H1 (cell line): Measurements from ENCODE around the gene BRD8. TPM values are rescaled to one million over a fixed set of nuclear protein-coding genes. Genes with fewer than 3 reads are reported as not detected.

ENCODE experiments used
- CTCF ChIA-PET: fragments of 300-600 bp; sonication (Branson Sonifier 250); formaldehyde crosslinking; loops from one replicate; lab custom pipeline; 2021; ENCODE audit not compliant: partially characterized antibody; lab: Charles Lee
- POLR2A ChIA-PET: fragments of 300-600 bp; sonication (Branson Sonifier 250); formaldehyde crosslinking; loops from one replicate; lab custom pipeline; 2021; ENCODE audit warnings: inconsistent platforms; ENCODE audit not compliant: partially characterized antibody; lab: Charles Lee
- DNase-seq, 2 experiments: peaks; one replicate each; pipeline versions ENCODE4 v3.0.0 to v3.0.0-alpha.2; 2010 to 2022; ENCODE audit warnings: low spot score in 2 of 2, low read depth in 1 of 2, mixed read lengths in 1 of 2
- FAIRE-seq: peaks from 2 replicates; lab custom pipeline; 2011; peaks lifted over from hg19 to GRCh38; lab: Jason Lieb, UNC
- H2AFZ ChIP-seq: 2 replicates; pipeline ENCODE4 v1.8.1; 2012; ENCODE audit warnings: low read length, inconsistent platforms
- H2AK5ac ChIP-seq: 2 replicates; pipeline ENCODE4 v1.6.1; 2013; ENCODE audit warnings: low read depth, low read length
- H2BK120ac ChIP-seq: replicated peaks from 2 replicates; pipeline ENCODE3; 2013; ENCODE audit warnings: low read depth, low read length, inconsistent platforms
- H2BK12ac ChIP-seq: 2 replicates; pipeline ENCODE4 v1.6.1; 2013; ENCODE audit warnings: low read depth, low read length
- H2BK15ac ChIP-seq: 2 replicates; pipeline ENCODE4 v1.6.1; 2013; ENCODE audit warnings: low read length
- H2BK20ac ChIP-seq: 2 replicates; pipeline ENCODE4 v1.6.1; 2013; ENCODE audit warnings: low read length
- H2BK5ac ChIP-seq: 2 replicates; pipeline ENCODE4 v1.6.1; 2013; ENCODE audit warnings: low read depth, low read length
- H3K14ac ChIP-seq: 2 replicates; pipeline ENCODE4 v1.6.1; 2013; ENCODE audit warnings: inconsistent platforms; ENCODE audit not compliant: insufficient read length
- H3K18ac ChIP-seq: 2 replicates; pipeline ENCODE4 v1.6.1; 2013; ENCODE audit warnings: low read length; ENCODE audit errors: extremely low read depth
- H3K23ac ChIP-seq: 2 replicates; pipeline ENCODE4 v1.6.1; 2013; ENCODE audit warnings: inconsistent platforms; ENCODE audit not compliant: insufficient read length
- H3K23me2 ChIP-seq: 2 replicates; pipeline ENCODE4 v1.6.1; 2013; ENCODE audit warnings: low read depth, low read length
- H3K27ac ChIP-seq: 2 replicates; pipeline ENCODE4 v1.6.1; 2011; ENCODE audit warnings: low read depth, low read length, inconsistent platforms
- H3K27me3 ChIP-seq, 4 experiments: replicated peaks in 1 of 4; 1 replicate in 1 of 4; 2 replicates in 3 of 4; pipeline versions ENCODE4 v1.6.1 to v1.8.1; 2011 to 2013; ENCODE audit warnings: low read length in 3 of 4, mild to moderate bottlenecking in 3 of 4, inconsistent platforms in 2 of 4, mixed read lengths in 2 of 4, moderate library complexity in 1 of 4; ENCODE audit not compliant: control insufficient read depth in 3 of 4, insufficient read depth in 3 of 4; ENCODE audit errors: extremely low read depth in 1 of 4
- H3K36me3 ChIP-seq, 4 experiments: 2 replicates each; pipeline versions ENCODE4 v1.6.1 to v1.8.1; 2011 to 2013; ENCODE audit warnings: mild to moderate bottlenecking in 4 of 4, low read length in 3 of 4, moderate library complexity in 2 of 4, control low read depth in 1 of 4, inconsistent platforms in 1 of 4; ENCODE audit not compliant: insufficient read depth in 4 of 4, control insufficient read depth in 2 of 4
- H3K4ac ChIP-seq: replicated peaks from 2 replicates; pipeline ENCODE3; 2013; ENCODE audit warnings: low read length, low read depth, mixed read lengths, inconsistent platforms; ENCODE audit not compliant: insufficient read length
- H3K4me1 ChIP-seq, 4 experiments: replicated peaks in 1 of 4; 1 replicate in 1 of 4; 2 replicates in 3 of 4; pipeline versions ENCODE4 v1.6.1 to v1.8.1; 2011 to 2013; ENCODE audit warnings: low read length in 3 of 4, inconsistent platforms in 2 of 4, mixed read lengths in 1 of 4; ENCODE audit not compliant: insufficient read depth in 4 of 4, control insufficient read depth in 3 of 4
- H3K4me2 ChIP-seq, 2 experiments: 2 replicates each; pipeline versions ENCODE4 v1.6.1 to v1.8.1; 2011 to 2013; ENCODE audit warnings: low read depth in 2 of 2, low read length in 2 of 2, control low read depth in 1 of 2, inconsistent platforms in 1 of 2, mild to moderate bottlenecking in 1 of 2; ENCODE audit not compliant: insufficient read depth in 1 of 2
- H3K4me3 ChIP-seq, 4 experiments: fragments of 200-600, 300-600 bp in 1 of 4; sonication (generic), shearing (Covaris generic), sonication (Bioruptor Twin) in 1 of 4; 2 replicates each; pipeline versions ENCODE4 v1.5.1 to v1.8.1; 2011 to 2016; ENCODE audit warnings: low read length in 4 of 4, low read depth in 3 of 4, control low read depth in 2 of 4, inconsistent platforms in 2 of 4, mild to moderate bottlenecking in 2 of 4, mixed read lengths in 1 of 4, moderate library complexity in 1 of 4; ENCODE audit not compliant: insufficient read depth in 2 of 4; ENCODE audit errors: extremely low read depth in 1 of 4
- H3K56ac ChIP-seq: replicated peaks from 2 replicates; pipeline ENCODE3; 2013; ENCODE audit warnings: low read depth, mild to moderate bottlenecking, mixed read lengths, low read length, inconsistent platforms; ENCODE audit not compliant: insufficient read length
- H3K79me1 ChIP-seq: 2 replicates; pipeline ENCODE4 v1.6.1; 2013; ENCODE audit warnings: low read depth, low read length, control low read depth
- H3K79me2 ChIP-seq, 2 experiments: 2 replicates each; pipeline versions ENCODE4 v1.6.1 to v1.8.1; 2012 to 2013; ENCODE audit warnings: low read length in 2 of 2, mild to moderate bottlenecking in 2 of 2, inconsistent platforms in 1 of 2; ENCODE audit not compliant: insufficient read depth in 2 of 2, control insufficient read depth in 1 of 2
- H3K9ac ChIP-seq, 4 experiments: replicated peaks in 1 of 4; 1 replicate in 1 of 4; 2 replicates in 3 of 4; pipeline versions ENCODE4 v1.6.1 to v1.8.1; 2011 to 2013; ENCODE audit warnings: low read depth in 3 of 4, low read length in 3 of 4, control low read depth in 2 of 4, mild to moderate bottlenecking in 2 of 4, moderate library complexity in 2 of 4, inconsistent platforms in 1 of 4; ENCODE audit errors: extremely low read depth in 1 of 4
- H3K9me3 ChIP-seq, 2 experiments: 2 replicates each; pipeline versions ENCODE4 v1.6.1 to v1.8.1; 2012 to 2013; ENCODE audit warnings: mild to moderate bottlenecking in 2 of 2, moderate library complexity in 2 of 2, control low read depth in 1 of 2, inconsistent platforms in 1 of 2, low read depth in 1 of 2, low read length in 1 of 2, mixed read lengths in 1 of 2; ENCODE audit not compliant: insufficient read depth in 2 of 2
- H4K20me1 ChIP-seq, 2 experiments: replicated peaks in 1 of 2; 2 replicates each; pipeline versions ENCODE3 to v1.8.1; 2011 to 2013; ENCODE audit warnings: inconsistent platforms in 2 of 2, low read length in 2 of 2, mild to moderate bottlenecking in 1 of 2; ENCODE audit not compliant: insufficient read depth in 2 of 2, control insufficient read depth in 1 of 2
- H4K5ac ChIP-seq: 2 replicates; pipeline ENCODE4 v1.6.1; 2013; ENCODE audit warnings: low read length, low read depth, mixed read lengths, inconsistent platforms; ENCODE audit not compliant: insufficient read length
- H4K8ac ChIP-seq: 2 replicates; pipeline ENCODE4 v1.8.0; 2013; ENCODE audit warnings: mild to moderate bottlenecking, moderate library complexity, low read length, inconsistent platforms; ENCODE audit not compliant: insufficient read depth; ENCODE audit errors: extremely low read depth
- H4K91ac ChIP-seq: replicated peaks from 2 replicates; pipeline ENCODE3; 2013; ENCODE audit warnings: low read length, mixed read lengths, inconsistent platforms; ENCODE audit not compliant: insufficient read length
- ATF3 ChIP-seq: IDR thresholded peaks from 2 replicates; pipeline ENCODE4 v1.6.1; 2011; ENCODE audit warnings: low read depth, mild to moderate bottlenecking, low read length; ENCODE audit not compliant: insufficient read depth
- CEBPB ChIP-seq: IDR thresholded peaks from 2 replicates; pipeline ENCODE4 v1.6.1; 2012; ENCODE audit warnings: low read depth, low read length
- CHD1 ChIP-seq: IDR thresholded peaks from 2 replicates; pipeline ENCODE4 v1.6.1; 2012; ENCODE audit warnings: low read depth, low read length, improper control_type of control experiment
- CREB1 ChIP-seq: IDR thresholded peaks from 2 replicates; pipeline ENCODE4 v1.6.1; 2012; ENCODE audit warnings: inconsistent platforms
- EZH2 ChIP-seq: fragments of 200-600 bp; sonication (generic); IDR thresholded peaks from 2 replicates; pipeline ENCODE4 v1.7.1; 2012; ENCODE audit warnings: low read depth, mild to moderate bottlenecking, moderate library complexity, low read length, inconsistent platforms; ENCODE audit not compliant: severe bottlenecking
- HDAC6 ChIP-seq: IDR thresholded peaks from one replicate; pipeline ENCODE4 v1.7.1; 2012; ENCODE audit warnings: low read depth, mild to moderate bottlenecking, inconsistent platforms, low read length, moderate library complexity
- JUN ChIP-seq: IDR thresholded peaks from 2 replicates; pipeline ENCODE4 v1.6.1; 2011; ENCODE audit warnings: low read depth, mild to moderate bottlenecking, improper control_type of control experiment, low read length
- JUND ChIP-seq: IDR thresholded peaks from 2 replicates; pipeline ENCODE4 v1.6.1; 2011; ENCODE audit warnings: mild to moderate bottlenecking, improper control_type of control experiment, low read length
- KDM4A ChIP-seq: IDR thresholded peaks from one replicate; pipeline ENCODE4 v1.7.1; 2012; ENCODE audit warnings: low read depth, mild to moderate bottlenecking, moderate library complexity, low read length, inconsistent platforms; ENCODE audit not compliant: severe bottlenecking
- MAX ChIP-seq: IDR thresholded peaks from 2 replicates; pipeline ENCODE4 v1.6.1; 2012; ENCODE audit warnings: inconsistent platforms
- NRF1 ChIP-seq: IDR thresholded peaks from 2 replicates; pipeline ENCODE4 v1.6.1; 2011; ENCODE audit warnings: mild to moderate bottlenecking, low read depth, low read length, improper control_type of control experiment
- SIRT6 ChIP-seq: IDR thresholded peaks from one replicate; pipeline ENCODE4 v1.7.1; 2012; ENCODE audit warnings: low read length, inconsistent platforms
- SUZ12 ChIP-seq: fragments of 200-600 bp; sonication (generic); IDR thresholded peaks from 2 replicates; pipeline ENCODE4 v1.6.1; 2012; ENCODE audit warnings: mild to moderate bottlenecking, inconsistent platforms, low read length, moderate library complexity, mixed read lengths
- TAF7 ChIP-seq: optimal IDR thresholded peaks from 2 replicates; pipeline ENCODE3; 2011; ENCODE audit warnings: low read depth, mild to moderate bottlenecking, inconsistent platforms, low read length, moderate library complexity, borderline replicate concordance
- WGBS, 2 experiments: shearing (Covaris generic) in 1 of 2; methylation state at CpG; one replicate each; pipeline versions ENCODE4 v1.1.6 to v1.1.7; 2013 to 2015; ENCODE audit warnings: low lambda C conversion rate in 2 of 2, mixed read lengths in 2 of 2, inconsistent platforms in 1 of 2, low coverage in 1 of 2, missing lambda C conversion rate in 1 of 2; ENCODE audit not compliant: insufficient replicate concordance in 2 of 2, insufficient coverage in 1 of 2, insufficient read length in 1 of 2; ENCODE audit errors: extremely low coverage in 1 of 2, missing lambda C conversion rate in 1 of 2; 5-methylcytosine and 5-hydroxymethylcytosine counted together
- polyA plus RNA-seq, 7 experiments: library from polyadenylated mRNA; depleted of rRNA in 3 of 7; stranded (reverse) in 5 of 7; unstranded in 2 of 7; fragments of >200 nt in 5 of 7; fragments of 200-250 nt in 2 of 7; gene quantifications; 1 replicate in 5 of 7; 2 replicates in 1 of 7; 4 replicates in 1 of 7; pipeline versions ENCODE4 v1.2.1 to v1.2.3, GENCODE V29; 2011 to 2013; ENCODE audit warnings: missing spikeins in 2 of 7, mixed read lengths in 2 of 7
- total RNA-seq: library from RNA; stranded (reverse); fragmentation: NEBNext Ultra II Directional; extraction: Animal tissue kit (Norgen Biotek cat#: 25700); gene quantifications from 2 replicates; pipeline ENCODE4 v1.2.1, GENCODE V29; 2021

The BRD8 gene
- total and polyA plus RNA-seq, 2 of the 8 experiments (the other 6 are each of a cell fraction or from before 2014, with no cell fraction given) = 37.8 to 75.8 TPM

- H2BK5ac ChIP-seq = no peak overlapping the region
- H2AFZ ChIP-seq = no peak overlapping the region
- H2BK12ac ChIP-seq = no peak overlapping the region
- POLR2A ChIA-PET = interaction anchor here (0.8 kb wide), 1 partner anchor 12 kb away, joined by 4 read pairs; no protein-coding TSS in a partner anchor
- 0 out of 2 replicates have a peak, but pooled peaks cover 2% of the 10 kb centered on the region for H3K79me1 ChIP-seq
- H4K20me1 ChIP-seq = peaks cover 2 to 6% of the 10 kb centered on the region in 2 experiments
- H4K91ac ChIP-seq = no peak overlapping the region
- H3K14ac ChIP-seq = no peak overlapping the region
- H3K4me1 ChIP-seq = no peaks in the 10 kb centered on the region
- no peak overlapping the region for H2BK20ac ChIP-seq
- CTCF ChIA-PET = interaction anchor here (0.8 to 1.6 kb wide), 2 partner anchors 11 to 77 kb away, joined by 3 to 4 read pairs; no protein-coding TSS in a partner anchor
- H3K27ac ChIP-seq = no peak overlapping the region
- FAIRE-seq (no peak), DNase-seq (no peak)
- 91% methylated on average over 5 of the region's 5 CpGs; no CpG with 5 or more reads in 1 of the 2 experiments for WGBS, 2 experiments
- H3K4me2 ChIP-seq = no peak overlapping the region
- no peak overlapping the region for H2BK120ac ChIP-seq
- H4K5ac ChIP-seq = no peak overlapping the region
- no peaks in the 10 kb centered on the region for H3K9me3 ChIP-seq
- no peak overlapping the region for H3K9ac ChIP-seq
- no peak overlapping the region for H3K56ac ChIP-seq
- H3K79me2 ChIP-seq = no peaks in the 10 kb centered on the region
- H3K36me3 ChIP-seq = peaks cover 46 to 98% (median 72%) of the 10 kb centered on the region in 4 experiments
- H2BK15ac ChIP-seq = no peak overlapping the region
- H3K4me3 ChIP-seq = no peak overlapping the region
- no peaks in the 10 kb centered on the region for H3K27me3 ChIP-seq
- no peak overlapping the region for H3K23ac ChIP-seq
- H3K4ac ChIP-seq = no peak overlapping the region
- H3K18ac ChIP-seq = no peak overlapping the region
- no peak overlapping the region for H4K8ac ChIP-seq
- H2AK5ac ChIP-seq = no peak overlapping the region
- no peaks in the 10 kb centered on the region; the same call in 1 of the 2 replicates for H3K23me2 ChIP-seq
- no peak for TF ChIP-seq TAF7
- no peak for TF ChIP-seq CEBPB
- no peak for TF ChIP-seq KDM4A
- TF ChIP-seq NRF1 = no peak
- no peak for TF ChIP-seq ATF3
- no peak for TF ChIP-seq MAX
- no peak for TF ChIP-seq JUN
- no peak for TF ChIP-seq CHD1
- no peak for TF ChIP-seq EZH2
- TF ChIP-seq SUZ12 = no peak
- no peak for TF ChIP-seq JUND
- TF ChIP-seq CREB1 = no peak
- no peak for TF ChIP-seq SIRT6
- TF ChIP-seq HDAC6 = no peak
These were observed 9.3 kb downstream of the BRD8 start for GRCh38 chr5:138169124-138169523.
